T1000 (cell line): ENCODE data around the gene DCUN1D2.
"Not testable (repeated sequence)": the region's sequence is repeated elsewhere in the genome, so short reads cannot be mapped to it uniquely, and the experiment has no call there.

ENCODE experiments used
- DNase-seq: peaks from one replicate; lab custom pipeline; 2025; ENCODE audit warnings: mixed read lengths; lab: John Stamatoyannopoulos, UW

Gene DCUN1D2

GRCh38 chr13:113490496-113491417 is at the start of gene DCUN1D2:
Gene DCUN1D2 (minus strand): TSS chr13:113490711. CDS start chr13:113490669, 42 bp downstream.
- peak; percentile 100 for DNase-seq

- no peak for DNase-seq
Measured at GRCh38 chr13:113539822-113540221, 49.3 kb upstream of the DCUN1D2 start.

GRCh38 chr13:113539176-113539575 is 48.7 kb upstream of the DCUN1D2 start:
- no peak for DNase-seq

- DNase-seq, result no peak
Measured at GRCh38 chr13:113538689-113539058, 48.2 kb upstream of the DCUN1D2 start.

- DNase-seq, result no peak
Measured at GRCh38 chr13:113537909-113538688, 47.6 kb upstream of the DCUN1D2 start.

GRCh38 chr13:113537205-113537604 is 46.7 kb upstream of the DCUN1D2 start:
- DNase-seq, result no peak

- DNase-seq, result no peak
Measured at GRCh38 chr13:113536461-113537110, 46.1 kb upstream of the DCUN1D2 start.

GRCh38 chr13:113535381-113535781 is 44.9 kb upstream of the DCUN1D2 start:
- no peak for DNase-seq

- no peak for DNase-seq
Measured at GRCh38 chr13:113534236-113534860, 43.8 kb upstream of the DCUN1D2 start.

GRCh38 chr13:113533161-113533840 is 42.8 kb upstream of the DCUN1D2 start:
- DNase-seq, result no peak

- no peak for DNase-seq
Measured at GRCh38 chr13:113532156-113532806, 41.8 kb upstream of the DCUN1D2 start.

GRCh38 chr13:113531041-113531873 is 40.7 kb upstream of the DCUN1D2 start:
- no peak for DNase-seq

- DNase-seq, result no peak
Measured at GRCh38 chr13:113528813-113529180, 38.3 kb upstream of the DCUN1D2 start.

GRCh38 chr13:113528101-113528812 is 37.7 kb upstream of the DCUN1D2 start:
- no peak for DNase-seq

GRCh38 chr13:113527272-113527958 is 36.9 kb upstream of the DCUN1D2 start:
- no peak for DNase-seq

- DNase-seq, result no peak
Measured at GRCh38 chr13:113526466-113527220, 36.1 kb upstream of the DCUN1D2 start.

GRCh38 chr13:113522438-113522837 is 31.9 kb upstream of the DCUN1D2 start:
- DNase-seq, result not testable (repeated sequence)

- no peak for DNase-seq
Measured at GRCh38 chr13:113520571-113520970, 30.1 kb upstream of the DCUN1D2 start.
